ENCODE measurements around the gene FAM50A. TPM values are rescaled to one million over a fixed set of nuclear protein-coding genes. Genes with fewer than 3 reads are reported as not detected.
A peak's percentile ranks its signal among the peaks of the same experiment; 100 is the strongest.
"Not testable (repeated sequence)": the region's sequence is repeated elsewhere in the genome, so short reads cannot be mapped to it uniquely, and the experiment has no call there.

FAM50A gene, protein sequence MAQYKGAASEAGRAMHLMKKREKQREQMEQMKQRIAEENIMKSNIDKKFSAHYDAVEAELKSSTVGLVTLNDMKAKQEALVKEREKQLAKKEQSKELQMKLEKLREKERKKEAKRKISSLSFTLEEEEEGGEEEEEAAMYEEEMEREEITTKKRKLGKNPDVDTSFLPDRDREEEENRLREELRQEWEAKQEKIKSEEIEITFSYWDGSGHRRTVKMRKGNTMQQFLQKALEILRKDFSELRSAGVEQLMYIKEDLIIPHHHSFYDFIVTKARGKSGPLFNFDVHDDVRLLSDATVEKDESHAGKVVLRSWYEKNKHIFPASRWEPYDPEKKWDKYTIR
- 74.1 TPM for polyA plus RNA-seq (2013, experiment 1 of 4)
- 76.5 TPM for polyA plus RNA-seq (2013, experiment 2 of 4)
- polyA plus RNA-seq (2013, experiment 3 of 4) = 65.1 TPM
- 71.0 TPM for polyA plus RNA-seq (2013, experiment 4 of 4)

DNA sequence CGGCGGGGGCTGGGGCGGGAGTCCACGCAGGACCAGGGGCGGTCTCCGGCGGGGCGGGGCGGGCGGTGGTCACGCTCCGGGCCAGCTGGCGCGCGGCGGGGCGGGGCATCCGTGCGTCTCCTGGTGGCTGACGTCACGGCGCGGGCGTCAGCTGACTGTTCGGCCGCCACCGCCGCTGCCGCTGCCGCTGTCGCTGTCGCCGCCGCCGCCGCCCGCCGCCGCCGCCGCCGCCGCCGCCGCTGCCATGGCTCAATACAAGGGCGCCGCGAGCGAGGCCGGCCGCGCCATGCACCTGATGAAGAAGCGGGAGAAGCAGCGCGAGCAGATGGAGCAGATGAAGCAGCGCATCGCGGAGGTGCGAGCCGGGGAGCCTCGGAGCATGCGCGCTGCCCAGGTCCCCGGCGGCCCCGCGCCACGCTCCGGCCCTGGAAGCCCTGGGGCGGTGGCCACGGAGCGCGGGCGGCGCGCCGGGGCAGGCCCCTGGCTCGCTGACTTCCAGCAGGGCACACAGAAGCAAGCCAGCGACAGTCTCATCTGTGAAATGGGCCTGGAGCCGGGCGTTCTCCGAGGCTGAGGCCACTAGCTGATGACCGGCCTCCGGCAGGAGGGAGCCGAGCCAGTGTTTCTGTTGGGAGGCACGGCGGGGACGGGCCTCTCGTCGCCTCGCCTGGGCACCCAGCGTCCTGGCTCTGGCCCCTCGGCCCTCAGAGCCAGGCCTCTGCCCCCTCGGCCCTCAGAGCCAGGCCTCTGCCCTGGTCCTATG lies at the start of gene FAM50A:
Gene FAM50A (plus strand): TSS at position 150 of the 763 bp plus-strand sequence. CDS start 95 bp downstream, at position 245.
- no peaks in the 10 kb centered on the region for H3K36me3 ChIP-seq (ENCODE audit: control insufficient read depth, insufficient read depth, low read length)
- 2 to 3% methylated on average over 94 of the region's 94 CpGs for WGBS, 2 experiments
- H3K27ac ChIP-seq (ENCODE audit: insufficient read depth, low read depth, low read length, poor library complexity, severe bottlenecking) = peak within 1 kb of the TSS; percentile 67

GRCh38 chrX:154396363-154396762 lies 47.6 kb upstream of the FAM50A start:
- not testable (repeated sequence) for H3K4me3 ChIP-seq (ENCODE audit: insufficient read depth, low read depth, low read length); H3K4me1 ChIP-seq (ENCODE audit: control insufficient read depth, insufficient read depth, low read length); H3K9me3 ChIP-seq (ENCODE audit: control insufficient read depth, low read length); H3K27ac ChIP-seq (ENCODE audit: insufficient read depth, low read depth, low read length, poor library complexity, severe bottlenecking); H3K27me3 ChIP-seq (ENCODE audit: control insufficient read depth, insufficient read depth, low read length, poor library complexity, severe bottlenecking)
- WGBS, 2 experiments = 89 to 94% methylated on average over 12 to 13 of the region's 17 CpGs
- peaks cover 12% of the 10 kb centered on the region for H3K36me3 ChIP-seq (ENCODE audit: control insufficient read depth, insufficient read depth, low read length)

More for the DNA sequence above, at the start of gene FAM50A:
- Histone ChIP-seq H3K4me3 (ENCODE audit: insufficient read depth, low read depth, low read length) (peak within 1 kb of the TSS; percentile 57), H3K4me1 (ENCODE audit: control insufficient read depth, insufficient read depth, low read length) (peaks cover 4% of the 10 kb centered on the region), H3K9me3 (ENCODE audit: control insufficient read depth, low read length) (no peaks in the 10 kb centered on the region), H3K27me3 (ENCODE audit: control insufficient read depth, insufficient read depth, low read length, poor library complexity, severe bottlenecking) (no peaks in the 10 kb centered on the region)

DNA sequence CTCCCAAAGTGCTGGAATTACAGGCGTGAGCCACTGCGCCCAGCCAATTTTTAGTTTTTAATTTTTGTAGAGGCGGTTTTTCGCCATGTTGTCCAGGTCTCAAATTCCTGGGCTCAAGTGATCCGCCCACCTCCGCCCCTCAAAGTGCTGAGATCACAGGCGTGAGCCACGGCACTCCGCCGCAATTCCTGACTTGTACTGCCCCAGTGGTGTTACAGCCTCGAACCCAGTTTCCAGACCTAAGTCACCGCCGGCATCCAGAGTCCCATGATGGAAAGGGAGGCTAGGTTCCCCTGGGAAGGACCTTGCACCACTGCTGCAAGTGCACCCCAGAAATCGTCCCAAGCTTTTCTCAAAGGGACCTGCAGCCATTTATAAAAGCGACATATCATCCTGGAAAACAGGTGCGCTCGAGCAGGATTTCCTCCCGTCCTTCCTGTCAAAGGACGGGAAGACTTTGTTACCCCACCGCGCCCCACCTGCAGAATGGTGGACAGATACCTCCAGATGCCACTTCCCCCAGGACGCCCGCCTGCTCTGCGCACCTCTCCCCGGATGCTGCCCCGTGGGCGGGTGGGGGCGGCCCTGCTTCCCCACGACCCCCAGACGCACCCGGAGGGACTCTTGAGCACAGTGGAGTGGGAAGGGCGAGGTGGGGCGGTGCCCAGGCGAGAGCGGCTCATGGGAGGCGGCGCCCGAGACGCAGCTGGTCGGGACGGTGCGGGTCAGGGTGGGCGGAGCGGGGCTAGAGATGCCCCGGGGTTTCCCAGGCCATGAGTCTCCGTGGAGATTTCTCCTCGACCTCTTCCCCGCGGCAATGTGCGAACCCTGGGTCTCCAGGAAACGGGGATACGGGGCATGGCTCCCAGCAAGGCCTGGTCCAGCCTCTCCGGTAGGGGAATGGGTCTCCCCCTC lies 46.7 kb upstream of the FAM50A start:
- peak overlapping the region; percentile 61 for H3K4me3 ChIP-seq (ENCODE audit: insufficient read depth, low read depth, low read length)
- WGBS, 2 experiments = 5 to 7% methylated on average over 53 of the region's 53 CpGs
- no peaks in the 10 kb centered on the region for H3K4me1 ChIP-seq (ENCODE audit: control insufficient read depth, insufficient read depth, low read length)
- no peaks in the 10 kb centered on the region for H3K9me3 ChIP-seq (ENCODE audit: control insufficient read depth, low read length)
- H3K36me3 ChIP-seq (ENCODE audit: control insufficient read depth, insufficient read depth, low read length) = peaks cover 12% of the 10 kb centered on the region
- H3K27me3 ChIP-seq (ENCODE audit: control insufficient read depth, insufficient read depth, low read length, poor library complexity, severe bottlenecking) = no peaks in the 10 kb centered on the region
- peak overlapping the region; percentile 96 for H3K27ac ChIP-seq (ENCODE audit: insufficient read depth, low read depth, low read length, poor library complexity, severe bottlenecking)

DNA sequence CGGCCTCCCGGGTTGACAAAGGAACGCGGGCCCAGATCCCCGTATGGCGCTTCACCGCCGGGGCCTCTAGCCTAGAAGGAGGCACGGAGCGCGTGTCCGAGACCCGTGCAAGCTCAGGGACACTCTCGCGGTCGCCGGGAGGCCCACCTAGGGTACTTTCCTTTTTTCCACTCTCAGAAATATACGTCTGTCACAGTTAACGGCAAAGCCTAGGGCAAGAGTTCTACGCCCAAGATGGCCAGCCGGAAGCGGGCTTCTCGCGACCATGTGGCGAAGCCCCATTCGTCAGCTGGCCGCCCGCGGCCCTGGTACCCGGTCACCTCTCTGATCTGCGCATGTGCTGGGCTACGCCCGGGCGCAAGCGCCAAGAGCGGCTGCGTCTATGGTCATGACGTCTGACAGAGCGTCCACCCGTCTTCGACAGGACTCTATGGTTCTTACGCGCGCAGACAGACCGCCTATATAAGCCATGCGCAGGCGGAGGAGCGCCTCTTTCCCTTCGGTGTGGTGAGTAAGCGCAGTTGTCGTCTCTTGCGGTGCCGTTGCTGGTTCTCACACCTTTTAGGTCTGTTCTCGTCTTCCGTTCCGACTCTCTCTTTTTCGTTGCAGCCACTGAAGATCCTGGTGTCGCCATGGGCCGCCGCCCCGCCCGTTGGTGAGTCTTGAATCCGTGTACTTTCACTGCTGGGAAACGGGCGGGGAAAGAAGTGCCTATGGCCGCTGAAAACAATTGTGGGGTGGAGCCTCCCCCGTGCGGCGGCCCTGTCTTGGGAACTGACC lies 45.9 kb upstream of the FAM50A start, which contains the start of gene RPL10:
Gene RPL10 (plus strand): TSS at position 490 of the 780 bp plus-strand sequence. CDS start 143 bp downstream, at position 633.
- Histone ChIP-seq H3K4me1 (ENCODE audit: control insufficient read depth, insufficient read depth, low read length) (no peaks in the 10 kb centered on the region), H3K36me3 (ENCODE audit: control insufficient read depth, insufficient read depth, low read length) (peaks cover 12% of the 10 kb centered on the region), H3K9me3 (ENCODE audit: control insufficient read depth, low read length) (no peaks in the 10 kb centered on the region), H3K27me3 (ENCODE audit: control insufficient read depth, insufficient read depth, low read length, poor library complexity, severe bottlenecking) (no peaks in the 10 kb centered on the region), H3K27ac (ENCODE audit: insufficient read depth, low read depth, low read length, poor library complexity, severe bottlenecking) (peak within 1 kb of the TSS; percentile 96), H3K4me3 (ENCODE audit: insufficient read depth, low read depth, low read length) (peak within 1 kb of the TSS; percentile 80)
- WGBS, 2 experiments = 0% methylated on average over 69 of the region's 69 CpGs

DNA sequence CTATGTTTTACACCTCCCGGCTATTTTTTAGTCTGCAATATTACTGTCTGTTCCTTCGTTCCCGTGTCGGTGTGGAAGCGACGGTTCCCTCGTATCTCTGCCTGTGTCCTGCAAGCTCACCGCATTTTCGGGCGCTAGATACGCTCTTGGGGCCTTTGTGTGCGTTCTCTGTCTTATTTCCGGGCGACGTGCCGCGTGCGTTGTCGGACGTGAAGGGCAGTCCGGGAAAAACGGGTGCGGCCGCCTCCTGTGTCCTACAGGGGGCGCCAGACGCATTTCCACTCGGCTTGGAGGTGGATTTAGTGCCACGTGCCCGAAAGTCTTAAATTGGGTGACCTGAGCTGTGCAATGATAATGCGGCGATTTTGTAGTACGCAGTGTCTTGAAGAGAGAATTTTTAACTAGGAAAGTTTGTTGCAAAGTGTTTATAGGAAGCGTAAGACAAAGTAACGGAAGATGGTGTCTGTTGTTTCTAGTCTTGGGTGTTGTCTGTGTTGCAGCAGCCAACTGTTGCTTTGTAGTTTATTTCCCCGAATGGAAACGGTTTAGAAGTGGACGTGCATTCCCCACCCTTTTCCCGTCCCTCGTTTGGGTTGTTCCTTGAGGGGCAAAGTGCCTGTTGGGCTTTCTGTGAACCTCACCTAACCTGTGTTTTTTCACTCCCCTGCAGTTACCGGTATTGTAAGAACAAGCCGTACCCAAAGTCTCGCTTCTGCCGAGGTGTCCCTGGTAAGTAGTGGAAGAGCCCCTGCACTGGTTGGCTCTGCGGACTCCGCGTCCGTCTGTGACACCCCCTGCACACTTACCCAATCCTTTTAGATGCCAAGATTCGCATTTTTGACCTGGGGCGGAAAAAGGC lies 45.0 kb upstream of the FAM50A start:
- Histone ChIP-seq H3K27me3 (ENCODE audit: control insufficient read depth, insufficient read depth, low read length, poor library complexity, severe bottlenecking) (no peaks in the 10 kb centered on the region), H3K4me1 (ENCODE audit: control insufficient read depth, insufficient read depth, low read length) (no peaks in the 10 kb centered on the region), H3K27ac (ENCODE audit: insufficient read depth, low read depth, low read length, poor library complexity, severe bottlenecking) (peak overlapping the region; percentile 91), H3K9me3 (ENCODE audit: control insufficient read depth, low read length) (no peaks in the 10 kb centered on the region), H3K4me3 (ENCODE audit: insufficient read depth, low read depth, low read length) (peak overlapping the region; percentile 80), H3K36me3 (ENCODE audit: control insufficient read depth, insufficient read depth, low read length) (peaks cover 12% of the 10 kb centered on the region)
- WGBS, 2 experiments = 3 to 5% methylated on average over 49 of the region's 49 CpGs

- no peak overlapping the region for H3K27ac ChIP-seq (ENCODE audit: insufficient read depth, low read depth, low read length, poor library complexity, severe bottlenecking)
- WGBS, 2 experiments = 72 to 93% methylated on average over 8 to 14 of the region's 14 CpGs
Observed at GRCh38 chrX:154399527-154400368, 44.2 kb upstream of the FAM50A start.

GRCh38 chrX:154400369-154400817 lies 43.5 kb upstream of the FAM50A start:
- 94 to 95% methylated on average over 4 to 5 of the region's 6 CpGs for WGBS, 2 experiments
- H3K27me3 ChIP-seq (ENCODE audit: control insufficient read depth, insufficient read depth, low read length, poor library complexity, severe bottlenecking); H3K27ac ChIP-seq (ENCODE audit: insufficient read depth, low read depth, low read length, poor library complexity, severe bottlenecking); H3K4me3 ChIP-seq (ENCODE audit: insufficient read depth, low read depth, low read length); H3K9me3 ChIP-seq (ENCODE audit: control insufficient read depth, low read length); H3K4me1 ChIP-seq (ENCODE audit: control insufficient read depth, insufficient read depth, low read length): not testable (repeated sequence)
- peaks cover 12% of the 10 kb centered on the region for H3K36me3 ChIP-seq (ENCODE audit: control insufficient read depth, insufficient read depth, low read length)

More at GRCh38 chrX:154399527-154400368, 44.2 kb upstream of the FAM50A start:
- Histone ChIP-seq H3K4me3 (ENCODE audit: insufficient read depth, low read depth, low read length) (peak overlapping the region; percentile 80), H3K4me1 (ENCODE audit: control insufficient read depth, insufficient read depth, low read length) (no peaks in the 10 kb centered on the region), H3K27me3 (ENCODE audit: control insufficient read depth, insufficient read depth, low read length, poor library complexity, severe bottlenecking) (no peaks in the 10 kb centered on the region), H3K36me3 (ENCODE audit: control insufficient read depth, insufficient read depth, low read length) (peaks cover 12% of the 10 kb centered on the region), H3K9me3 (ENCODE audit: control insufficient read depth, low read length) (no peaks in the 10 kb centered on the region)

All from ectodermal cell (in vitro differentiated cells).